ENCODE data around the gene KLF17.

DNA sequence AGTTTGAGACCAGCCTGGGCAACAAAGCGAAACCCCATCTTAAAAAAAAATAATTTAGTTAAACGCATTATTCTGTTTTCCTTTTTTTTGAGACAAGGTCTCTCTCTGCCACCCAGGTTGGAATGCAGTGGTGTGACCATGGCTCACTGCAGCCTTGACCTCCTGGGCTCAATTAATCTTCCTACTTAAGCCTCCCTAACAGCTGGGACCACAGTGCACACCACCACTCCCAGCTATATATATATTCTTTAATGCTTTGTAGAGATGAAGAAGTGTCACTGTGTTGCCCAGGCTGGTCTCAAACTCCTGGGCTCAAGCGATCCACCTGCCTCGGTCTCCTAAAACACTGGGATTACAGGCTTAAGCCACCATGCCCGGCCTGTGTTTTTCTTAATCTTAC is 7.7 kb upstream of the KLF17 start:
- TF ChIP-seq CTCF (IDR thresholded peaks at IDR 0.05; ENCODE audit: insufficient read depth, low read length) (no peak), GABPA (IDR thresholded peaks at IDR 0.05; ENCODE audit: low read depth) (no peak)

All from HL-60 (cell line).